Liver (tissue), 9 donors: Measurements from ENCODE around the gene MMD. TPM values are rescaled to one million over a fixed set of nuclear protein-coding genes. Genes with fewer than 3 reads are reported as not detected.
"Not testable (repeated sequence)": the region's sequence is repeated elsewhere in the genome, so short reads cannot be mapped to it uniquely, and the experiment has no call there.

Source experiments
- DNase-seq: peaks from one replicate; pipeline ENCODE4 v3.0.0-alpha.2; 2017; ENCODE audit warnings: low spot score
- H3K27ac ChIP-seq, 2 donors: one replicate each; pipeline ENCODE4 v1.7.0; 2013; ENCODE audit warnings: inconsistent platforms in 2 of 2, low read length in 2 of 2, control low read depth in 1 of 2, low read depth in 1 of 2, mild to moderate bottlenecking in 1 of 2
- H3K27me3 ChIP-seq, 4 donors: one replicate each; pipeline versions ENCODE4 v1.6.1 to v1.7.0; 2013; ENCODE audit warnings: low read length in 3 of 4, inconsistent platforms in 1 of 4, mild to moderate bottlenecking in 1 of 4, moderate library complexity in 1 of 4; ENCODE audit not compliant: control insufficient read depth in 4 of 4, insufficient read depth in 4 of 4
- H3K36me3 ChIP-seq, 4 donors: one replicate each; pipeline versions ENCODE4 v1.6.1 to v1.7.0; 2013; ENCODE audit warnings: low read length in 3 of 4, mild to moderate bottlenecking in 3 of 4, low read depth in 1 of 4, moderate library complexity in 1 of 4; ENCODE audit not compliant: control insufficient read depth in 4 of 4, insufficient read depth in 3 of 4
- H3K4me1 ChIP-seq, 4 donors: one replicate each; pipeline versions ENCODE4 v1.6.1 to v1.7.0; 2013; ENCODE audit warnings: low read length in 3 of 4, mild to moderate bottlenecking in 3 of 4, moderate library complexity in 1 of 4; ENCODE audit not compliant: control insufficient read depth in 4 of 4, insufficient read depth in 4 of 4
- H3K4me3 ChIP-seq, 3 donors: one replicate each; pipeline versions ENCODE4 v1.6.1 to v1.7.0; 2013; ENCODE audit warnings: low read length in 3 of 3, control low read depth in 1 of 3, low read depth in 1 of 3, mild to moderate bottlenecking in 1 of 3
- H3K9ac ChIP-seq, 2 donors: one replicate each; pipeline ENCODE4 v1.7.0; 2013; ENCODE audit warnings: low read length in 2 of 2, mild to moderate bottlenecking in 2 of 2, moderate library complexity in 2 of 2, control low read depth in 1 of 2, low read depth in 1 of 2
- H3K9me3 ChIP-seq, 4 donors: one replicate each; pipeline versions ENCODE4 v1.6.1 to v1.7.0; 2013; ENCODE audit warnings: low read length in 3 of 4; ENCODE audit not compliant: control insufficient read depth in 4 of 4
- ATF3 ChIP-seq: IDR thresholded peaks from 2 replicates; pipeline ENCODE4 v1.6.1; 2016; ENCODE audit warnings: antibody characterized with exemption
- CTCF ChIP-seq: fragments of 150-350 bp; IDR thresholded peaks from 2 replicates; pipeline ENCODE4 v1.5.1; 2017; ENCODE audit warnings: improper control_type of control experiment, low read depth, low read length; ENCODE audit not compliant: missing input control
- EGR1 ChIP-seq, 2 donors: IDR thresholded peaks; 2 replicates each; pipeline ENCODE4 v1.6.1; 2016 to 2018; ENCODE audit warnings: antibody characterized with exemption in 2 of 2, low read depth in 2 of 2
- FOXA1 ChIP-seq: IDR thresholded peaks from 2 replicates; pipeline ENCODE4 v1.6.1; 2016; ENCODE audit warnings: antibody characterized with exemption
- GABPA ChIP-seq, 2 donors: IDR thresholded peaks in 1 of 2; conservative IDR thresholded peaks in 1 of 2; 2 replicates each; pipeline ENCODE4 v1.6.1; 2016; ENCODE audit warnings: antibody characterized with exemption in 2 of 2, mild to moderate bottlenecking in 1 of 2, moderate library complexity in 1 of 2
- JUND ChIP-seq, 2 donors: IDR thresholded peaks; 2 replicates each; pipeline ENCODE4 v1.6.1; 2016; ENCODE audit warnings: antibody characterized with exemption in 2 of 2
- NR2F2 ChIP-seq: IDR thresholded peaks from 2 replicates; pipeline ENCODE4 v1.6.1; 2016; ENCODE audit warnings: antibody characterized with exemption
- RAD21 ChIP-seq, 2 donors: IDR thresholded peaks; 2 replicates each; pipeline ENCODE4 v1.6.1; 2016; ENCODE audit warnings: antibody characterized with exemption in 2 of 2, mild to moderate bottlenecking in 2 of 2
- RXRA ChIP-seq, 2 donors: IDR thresholded peaks; 2 replicates each; pipeline ENCODE4 v1.6.1; 2017 to 2018; ENCODE audit warnings: antibody characterized with exemption in 2 of 2, mild to moderate bottlenecking in 1 of 2
- TAF1 ChIP-seq: conservative IDR thresholded peaks from 2 replicates; pipeline ENCODE4 v1.6.1; 2016; ENCODE audit warnings: antibody characterized with exemption, mild to moderate bottlenecking
- YY1 ChIP-seq: IDR thresholded peaks from 2 replicates; pipeline ENCODE4 v1.6.1; 2016; ENCODE audit warnings: antibody characterized with exemption, mild to moderate bottlenecking
- WGBS: extraction: QIAGEN DNeasy Blood & Tissue Kit; methylation state at CpG from one replicate; pipeline ENCODE4 v1.1.7; 2013; 5-methylcytosine and 5-hydroxymethylcytosine counted together
- polyA plus RNA-seq, 2 donors: library from polyadenylated mRNA; stranded (reverse) in 1 of 2; unstranded in 1 of 2; fragments of 200-250 nt in 1 of 2; fragments of >200 nt in 1 of 2; fragmentation: Nextera tagmentation in 1 of 2; extraction: Ambion mirVana in 1 of 2; gene quantifications; one replicate each; pipeline versions ENCODE4 v1.2.1 to v1.2.3, GENCODE V29; 2013 to 2015
- total RNA-seq, 2 donors: library from RNA; depleted of rRNA; stranded (reverse); fragments of >200 nt; gene quantifications; one replicate each; pipeline ENCODE4 v1.2.3, GENCODE V29; 2014
- TF ChIP-seq, protein P1 (sequence below): IDR thresholded peaks from 2 replicates; pipeline ENCODE4 v1.6.1; 2016; ENCODE audit warnings: antibody characterized with exemption
- TF ChIP-seq, protein P2 (sequence below): IDR thresholded peaks from 2 replicates; pipeline ENCODE4 v1.6.1; 2016; ENCODE audit warnings: antibody characterized with exemption
- donor health status: healthy.
- donor health status: healthy.
- donor health status: healthy.
- donor health status: healthy.
- donor health status: healthy.

MMD gene
- total and polyA plus RNA-seq, 4 donors = 4.9 to 18.7 (median 11.4) TPM

- TF ChIP-seq YY1 = no peak
- TF ChIP-seq EGR1 (IDR thresholded peaks at IDR 0.05; ENCODE audit: low read depth in 2 of 2) = no peak
- TF ChIP-seq, protein P1, sequence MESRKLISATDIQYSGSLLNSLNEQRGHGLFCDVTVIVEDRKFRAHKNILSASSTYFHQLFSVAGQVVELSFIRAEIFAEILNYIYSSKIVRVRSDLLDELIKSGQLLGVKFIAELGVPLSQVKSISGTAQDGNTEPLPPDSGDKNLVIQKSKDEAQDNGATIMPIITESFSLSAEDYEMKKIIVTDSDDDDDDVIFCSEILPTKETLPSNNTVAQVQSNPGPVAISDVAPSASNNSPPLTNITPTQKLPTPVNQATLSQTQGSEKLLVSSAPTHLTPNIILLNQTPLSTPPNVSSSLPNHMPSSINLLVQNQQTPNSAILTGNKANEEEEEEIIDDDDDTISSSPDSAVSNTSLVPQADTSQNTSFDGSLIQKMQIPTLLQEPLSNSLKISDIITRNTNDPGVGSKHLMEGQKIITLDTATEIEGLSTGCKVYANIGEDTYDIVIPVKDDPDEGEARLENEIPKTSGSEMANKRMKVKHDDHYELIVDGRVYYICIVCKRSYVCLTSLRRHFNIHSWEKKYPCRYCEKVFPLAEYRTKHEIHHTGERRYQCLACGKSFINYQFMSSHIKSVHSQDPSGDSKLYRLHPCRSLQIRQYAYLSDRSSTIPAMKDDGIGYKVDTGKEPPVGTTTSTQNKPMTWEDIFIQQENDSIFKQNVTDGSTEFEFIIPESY = no peak
- TF ChIP-seq, protein P2, sequence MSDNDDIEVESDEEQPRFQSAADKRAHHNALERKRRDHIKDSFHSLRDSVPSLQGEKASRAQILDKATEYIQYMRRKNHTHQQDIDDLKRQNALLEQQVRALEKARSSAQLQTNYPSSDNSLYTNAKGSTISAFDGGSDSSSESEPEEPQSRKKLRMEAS = no peak
- no peak for TF ChIP-seq TAF1
These were observed 13.7 kb downstream of the MMD start (continued) for GRCh38 chr17:55407641-55408566.

DNA sequence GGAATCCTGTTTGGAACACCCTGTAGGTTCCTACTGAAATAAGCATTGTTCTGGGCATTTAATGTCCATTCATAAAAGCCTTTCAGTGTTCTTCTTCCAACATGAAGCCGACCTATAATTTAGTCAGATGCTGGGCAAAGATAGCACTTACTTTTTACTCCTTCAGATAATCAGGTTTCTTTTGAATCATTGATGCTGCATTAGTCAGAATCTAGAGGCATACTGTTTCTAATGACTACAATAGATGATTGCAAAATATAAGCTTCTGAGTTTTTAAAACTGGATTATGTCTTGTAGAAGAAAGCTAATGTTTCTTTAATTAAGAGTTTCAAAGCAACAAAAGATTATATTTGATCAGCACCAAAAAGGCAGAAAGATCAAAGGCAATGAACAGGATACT lies 16.0 kb downstream of the MMD start:
- Histone ChIP-seq H3K27ac (no peak overlapping the region), H3K4me3 (no peak overlapping the region), H3K9ac (no peak overlapping the region), H3K9me3 (no peaks in the 10 kb centered on the region), H3K27me3 (no peaks in the 10 kb centered on the region), H3K36me3 (peaks cover 0 to 14% (median 6%) of the 10 kb centered on the region in 4 donors), H3K4me1 (peaks cover 4 to 21% (median 16%) of the 10 kb centered on the region in 4 donors)
- no peak for TF ChIP-seq EGR1 (IDR thresholded peaks at IDR 0.05; ENCODE audit: low read depth in 2 of 2)
- TF ChIP-seq NR2F2 = no peak
- no peak for TF ChIP-seq FOXA1
- no peak for TF ChIP-seq RXRA (IDR thresholded peaks at IDR 0.05)
- TF ChIP-seq, protein P1 = no peak
- no peak for TF ChIP-seq CTCF
- no peak for TF ChIP-seq RAD21 (IDR thresholded peaks at IDR 0.05)
- no peak for TF ChIP-seq ATF3
- no peak for TF ChIP-seq GABPA (IDR thresholded peaks at IDR 0.05 in 1 of 2, conservative IDR thresholded peaks at IDR 0.05 in 1 of 2)
- no peak for TF ChIP-seq JUND (IDR thresholded peaks at IDR 0.05)
- WGBS = 97% methylated on average over 1 of the region's 1 CpG
- DNase-seq = no peak

DNA sequence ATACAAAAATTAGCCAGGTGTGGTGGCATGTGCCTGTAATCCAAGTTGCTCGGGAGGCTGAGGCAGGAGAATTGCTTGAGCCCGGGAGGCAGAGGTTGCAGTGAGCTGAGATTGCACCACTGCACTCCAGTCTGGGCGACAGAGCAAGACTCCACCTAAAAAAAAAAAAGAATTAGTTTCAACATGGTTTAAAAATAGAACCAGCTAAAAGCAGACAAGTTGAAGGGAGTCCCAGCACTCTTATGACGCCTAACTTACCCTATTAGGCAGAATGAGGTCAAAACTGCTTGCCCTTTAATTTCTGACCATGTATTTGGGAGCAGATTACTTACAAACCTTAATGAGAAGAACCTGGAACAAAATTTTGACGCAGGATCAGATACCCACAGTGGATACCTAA lies 17.4 kb downstream of the MMD start:
- H3K9ac ChIP-seq, H3K27ac ChIP-seq, H3K9me3 ChIP-seq, H3K27me3 ChIP-seq, DNase-seq, H3K36me3 ChIP-seq, H3K4me3 ChIP-seq: not testable (repeated sequence)
- peaks cover 4 to 16% (median 12%) of the 10 kb centered on the region in 4 donors for H3K4me1 ChIP-seq
- 93% methylated on average over 5 of the region's 5 CpGs for WGBS
